ENCODE results near the gene ADGRA3.

ADGRA3 gene

DNA sequence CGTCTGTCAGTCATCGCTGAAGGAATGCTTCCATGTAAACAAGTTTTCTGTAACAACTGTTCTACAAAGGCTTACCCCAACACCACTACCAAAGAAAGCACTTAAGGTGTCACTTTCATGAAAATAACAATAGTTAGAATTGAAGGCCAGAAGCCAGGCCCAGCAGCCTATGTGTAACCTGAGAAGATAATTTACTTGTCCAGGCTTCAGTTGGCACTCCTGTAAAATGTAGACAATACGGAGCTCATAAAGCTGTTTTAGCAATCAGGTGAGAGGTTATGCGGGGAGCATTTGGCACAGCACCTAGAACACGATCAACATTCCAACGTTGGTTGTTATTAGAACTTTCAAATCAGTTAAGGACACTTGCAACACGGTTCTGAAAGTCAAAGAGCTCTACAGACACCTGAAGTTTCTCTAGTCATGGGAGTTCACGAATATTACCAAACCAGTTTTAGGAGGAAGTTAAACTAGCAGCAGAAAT, 15.7 kb downstream of the ADGRA3 start:
- H3K27ac Mint-ChIP-seq, result no peak overlapping the region
- H3K4me1 Mint-ChIP-seq (ENCODE audit: low read depth), result peaks cover 35% of the 10 kb centered on the region
- H3K27me3 Mint-ChIP-seq, result no peaks in the 10 kb centered on the region
- H3K36me3 Mint-ChIP-seq, result peaks cover 7% of the 10 kb centered on the region
- no peaks in the 10 kb centered on the region for H3K9me3 Mint-ChIP-seq (ENCODE audit: low read depth)
- no peak overlapping the region for H3K4me3 Mint-ChIP-seq

DNA sequence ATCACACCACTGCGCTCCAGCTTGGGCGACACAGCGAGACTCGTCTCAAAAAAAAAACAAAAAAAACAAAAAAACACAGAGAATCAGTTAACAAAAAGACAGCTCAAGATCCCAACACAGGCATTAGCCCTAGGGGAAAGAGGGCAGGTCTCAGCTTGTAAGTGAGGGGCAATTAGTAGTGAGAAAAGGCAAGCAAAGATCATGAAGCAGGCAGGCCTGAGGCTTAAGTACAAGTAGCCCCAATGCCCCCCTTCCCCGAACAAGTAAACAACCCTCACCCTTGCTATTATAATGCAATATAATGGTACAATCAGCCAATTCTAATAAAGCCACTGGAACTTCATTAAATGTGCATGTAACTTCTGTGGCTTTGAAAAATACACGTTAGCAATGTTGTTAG, 17.0 kb downstream of the ADGRA3 start:
- H3K36me3 Mint-ChIP-seq, result peaks cover 9% of the 10 kb centered on the region
- H3K27me3 Mint-ChIP-seq, result no peaks in the 10 kb centered on the region
- no peak overlapping the region for H3K4me3 Mint-ChIP-seq
- peak overlapping the region; percentile 59 for H3K27ac Mint-ChIP-seq
- peaks cover 28% of the 10 kb centered on the region for H3K4me1 Mint-ChIP-seq (ENCODE audit: low read depth)
- no peaks in the 10 kb centered on the region for H3K9me3 Mint-ChIP-seq (ENCODE audit: low read depth)

DNA sequence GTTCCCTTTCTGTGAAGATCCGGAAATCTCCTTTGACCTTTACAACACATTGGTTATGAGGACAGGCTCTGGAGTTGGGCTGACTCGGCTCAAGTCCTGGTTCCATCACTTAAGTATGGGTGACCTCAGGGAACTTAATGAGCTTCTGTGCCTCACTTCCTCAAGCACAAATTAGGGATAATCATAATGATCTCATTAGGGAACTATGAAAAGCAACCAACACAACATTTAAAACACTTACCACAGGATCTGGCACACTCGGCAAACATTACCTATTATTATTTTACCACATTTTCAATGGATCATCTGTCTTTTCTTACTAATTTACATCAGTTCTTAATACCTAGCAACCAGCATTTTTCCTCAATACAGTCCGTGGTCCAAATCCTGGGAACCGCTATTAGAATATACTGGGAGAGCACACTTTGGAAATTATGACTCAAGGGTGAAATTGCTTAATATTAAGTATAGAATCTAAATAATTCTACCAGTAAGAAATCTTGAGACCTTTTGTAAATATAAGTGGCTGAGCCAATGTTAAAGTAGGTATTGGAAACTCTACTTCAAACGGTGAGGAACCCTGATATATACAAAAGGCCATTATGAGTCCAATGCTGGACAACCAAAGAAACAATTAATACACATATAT, 19.6 kb downstream of the ADGRA3 start:
- H3K9me3 Mint-ChIP-seq (ENCODE audit: low read depth), result no peaks in the 10 kb centered on the region
- no peak overlapping the region for H3K4me3 Mint-ChIP-seq
- no peak overlapping the region for H3K27ac Mint-ChIP-seq
- H3K4me1 Mint-ChIP-seq (ENCODE audit: low read depth), result peaks cover 17% of the 10 kb centered on the region
- no peaks in the 10 kb centered on the region for H3K27me3 Mint-ChIP-seq
- peaks cover 9% of the 10 kb centered on the region for H3K36me3 Mint-ChIP-seq

DNA sequence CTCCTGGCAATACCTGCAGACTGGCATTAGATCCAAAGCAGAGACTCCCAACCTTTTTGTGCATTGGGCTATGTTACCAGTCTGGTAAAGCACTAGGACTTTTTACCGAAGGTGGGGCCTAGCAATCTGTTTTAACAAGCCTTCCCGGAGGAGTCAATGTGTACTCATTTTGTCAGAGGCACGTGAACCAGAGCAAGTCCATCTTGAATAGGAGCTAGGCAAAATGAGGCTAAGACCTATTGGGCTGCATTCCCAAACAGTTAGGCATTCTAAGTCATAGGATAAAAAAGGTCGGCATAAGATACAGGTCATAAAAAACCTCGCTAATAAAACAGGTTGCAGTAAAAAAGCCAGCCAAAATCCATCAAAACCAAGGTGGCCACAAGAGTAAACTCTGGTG, 22.3 kb downstream of the ADGRA3 start:
- Mint-ChIP-seq H3K4me3 (no peak overlapping the region), H3K9me3 (ENCODE audit: low read depth) (peaks cover 5% of the 10 kb centered on the region), H3K27me3 (no peaks in the 10 kb centered on the region)

DNA sequence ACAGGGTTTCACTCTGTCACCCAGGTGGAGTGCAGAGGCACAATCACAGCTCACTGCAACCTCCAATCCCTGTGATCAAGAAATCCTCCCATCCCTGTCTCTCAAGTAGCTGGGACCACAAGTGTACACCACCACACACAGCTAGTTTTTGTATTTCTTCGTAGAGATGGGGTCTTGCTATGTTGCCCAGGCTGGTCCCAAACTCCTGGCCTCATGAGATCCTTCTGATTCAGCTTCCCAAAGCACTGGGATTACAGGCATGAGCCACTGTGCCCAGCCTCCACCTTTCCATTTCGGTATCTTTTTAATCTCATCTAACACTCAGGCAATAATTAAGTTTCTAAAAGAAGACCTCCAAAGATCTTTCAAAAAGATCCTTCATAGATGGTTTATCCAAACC, 22.9 kb downstream of the ADGRA3 start:
- no peak overlapping the region for H3K27ac Mint-ChIP-seq
- H3K36me3 Mint-ChIP-seq, result peaks cover 7% of the 10 kb centered on the region
- H3K4me1 Mint-ChIP-seq (ENCODE audit: low read depth), result peaks cover 4% of the 10 kb centered on the region
- H3K9me3 Mint-ChIP-seq (ENCODE audit: low read depth), result peaks cover 5% of the 10 kb centered on the region
- H3K4me3 Mint-ChIP-seq, result no peak overlapping the region
- no peaks in the 10 kb centered on the region for H3K27me3 Mint-ChIP-seq

More for the DNA sequence above, 22.3 kb downstream of the ADGRA3 start:
- peaks cover 4% of the 10 kb centered on the region for H3K4me1 Mint-ChIP-seq (ENCODE audit: low read depth)
- no peak overlapping the region for H3K27ac Mint-ChIP-seq
- H3K36me3 Mint-ChIP-seq, result peaks cover 7% of the 10 kb centered on the region

DNA sequence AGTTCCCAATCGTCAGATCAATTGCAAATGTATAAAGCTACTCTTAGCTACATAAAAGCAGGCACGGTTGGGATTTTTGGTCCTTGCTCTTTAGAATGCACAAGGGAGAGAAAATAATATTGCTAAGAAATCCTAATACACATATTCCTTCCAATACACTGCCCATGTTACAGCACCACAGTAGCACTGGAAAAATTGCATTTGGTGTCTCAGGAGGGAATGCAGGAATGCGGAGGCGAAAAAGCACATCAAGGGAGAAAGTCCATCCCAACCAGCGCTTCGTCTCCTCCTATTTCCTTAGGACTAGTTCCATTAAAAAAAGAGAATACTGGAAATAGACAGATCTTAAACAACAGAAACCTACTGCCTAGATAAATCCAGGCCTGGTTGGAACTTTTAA, 23.9 kb downstream of the ADGRA3 start:
- Mint-ChIP-seq H3K27ac (no peak overlapping the region), H3K27me3 (no peaks in the 10 kb centered on the region), H3K36me3 (peaks cover 7% of the 10 kb centered on the region), H3K9me3 (ENCODE audit: low read depth) (peaks cover 5% of the 10 kb centered on the region), H3K4me3 (no peak overlapping the region), H3K4me1 (ENCODE audit: low read depth) (peaks cover 3% of the 10 kb centered on the region)

DNA sequence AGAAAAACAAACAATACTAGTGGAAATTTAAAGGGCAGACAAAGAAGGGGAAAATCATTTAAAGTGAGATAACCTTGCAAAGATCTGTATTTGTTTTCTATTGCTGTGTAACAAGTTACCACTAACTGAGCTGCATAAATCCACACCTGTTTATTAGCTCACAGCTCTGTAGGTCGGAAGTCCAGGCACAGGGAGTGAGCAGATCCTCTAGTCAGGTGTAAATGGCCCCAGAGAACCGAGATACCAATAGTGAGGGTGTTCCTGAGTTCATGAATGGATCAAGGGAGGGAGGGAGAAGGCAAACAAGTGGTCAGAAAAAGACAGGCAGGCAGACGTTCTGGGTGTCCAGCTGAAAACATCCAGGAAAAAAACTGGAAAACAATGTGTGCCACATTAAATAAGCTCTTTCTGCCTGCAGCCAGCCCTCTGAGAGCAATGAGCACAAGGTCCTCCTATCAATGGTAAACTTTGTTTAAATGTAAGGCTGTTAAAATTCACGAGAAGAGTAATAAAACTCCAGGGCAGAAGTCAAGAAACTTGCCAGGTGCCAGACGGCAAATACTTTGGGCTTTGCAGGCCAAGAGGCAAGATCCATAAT, 25.0 kb downstream of the ADGRA3 start:
- H3K27me3 Mint-ChIP-seq, result no peaks in the 10 kb centered on the region
- peaks cover 3% of the 10 kb centered on the region for H3K4me1 Mint-ChIP-seq (ENCODE audit: low read depth)
- peaks cover 5% of the 10 kb centered on the region for H3K9me3 Mint-ChIP-seq (ENCODE audit: low read depth)
- H3K36me3 Mint-ChIP-seq, result peaks cover 3% of the 10 kb centered on the region
- H3K27ac Mint-ChIP-seq, result no peak overlapping the region
- H3K4me3 Mint-ChIP-seq, result no peak overlapping the region

DNA sequence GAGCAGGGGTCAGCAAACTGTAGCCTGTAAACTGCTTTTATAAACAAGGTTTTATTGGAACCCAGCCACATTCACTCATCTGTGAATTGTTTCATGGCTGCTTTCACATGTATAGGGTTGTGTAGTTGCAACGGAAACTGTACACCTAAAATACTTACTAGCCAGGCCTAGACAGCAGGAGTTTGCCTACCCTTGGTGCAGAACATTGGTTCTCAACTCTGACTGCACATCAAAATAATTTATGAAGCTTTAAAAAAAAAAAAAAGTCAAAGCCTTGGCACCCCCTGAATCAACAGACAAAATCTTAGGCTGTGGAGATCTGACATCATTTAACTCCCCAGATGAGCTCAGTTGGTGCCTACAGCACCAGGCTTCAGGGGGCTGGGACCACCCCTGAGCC, 27.8 kb downstream of the ADGRA3 start:
- no peaks in the 10 kb centered on the region for H3K36me3 Mint-ChIP-seq
- H3K27me3 Mint-ChIP-seq, result no peaks in the 10 kb centered on the region
- H3K4me3 Mint-ChIP-seq, result no peak overlapping the region
- peaks cover 5% of the 10 kb centered on the region for H3K9me3 Mint-ChIP-seq (ENCODE audit: low read depth)
- H3K4me1 Mint-ChIP-seq (ENCODE audit: low read depth), result peaks cover 18% of the 10 kb centered on the region
- H3K27ac Mint-ChIP-seq, result no peak overlapping the region

DNA sequence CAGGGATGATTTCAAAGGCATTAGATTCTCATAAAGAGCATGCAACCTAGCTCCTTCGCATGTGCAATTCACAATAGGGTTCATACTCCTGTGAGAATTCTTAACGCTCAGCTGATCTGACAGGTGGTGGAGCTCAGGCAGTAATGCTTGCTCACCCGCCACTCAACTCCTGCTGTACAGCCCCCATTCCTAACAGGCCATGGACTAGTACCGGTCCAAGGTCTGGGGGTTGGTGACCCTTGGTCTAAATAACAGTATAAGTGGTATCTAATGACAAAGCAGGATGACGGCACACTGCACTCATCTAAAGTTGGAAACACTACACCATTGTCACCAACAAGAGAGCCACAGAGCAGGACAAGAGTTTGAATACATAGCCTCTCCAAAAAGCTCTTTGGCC, 28.5 kb downstream of the ADGRA3 start:
- H3K4me3 Mint-ChIP-seq, result no peak overlapping the region
- peaks cover 5% of the 10 kb centered on the region for H3K9me3 Mint-ChIP-seq (ENCODE audit: low read depth)
- H3K4me1 Mint-ChIP-seq (ENCODE audit: low read depth), result peaks cover 18% of the 10 kb centered on the region
- H3K27me3 Mint-ChIP-seq, result no peaks in the 10 kb centered on the region
- H3K36me3 Mint-ChIP-seq, result no peaks in the 10 kb centered on the region
- no peak overlapping the region for H3K27ac Mint-ChIP-seq

DNA sequence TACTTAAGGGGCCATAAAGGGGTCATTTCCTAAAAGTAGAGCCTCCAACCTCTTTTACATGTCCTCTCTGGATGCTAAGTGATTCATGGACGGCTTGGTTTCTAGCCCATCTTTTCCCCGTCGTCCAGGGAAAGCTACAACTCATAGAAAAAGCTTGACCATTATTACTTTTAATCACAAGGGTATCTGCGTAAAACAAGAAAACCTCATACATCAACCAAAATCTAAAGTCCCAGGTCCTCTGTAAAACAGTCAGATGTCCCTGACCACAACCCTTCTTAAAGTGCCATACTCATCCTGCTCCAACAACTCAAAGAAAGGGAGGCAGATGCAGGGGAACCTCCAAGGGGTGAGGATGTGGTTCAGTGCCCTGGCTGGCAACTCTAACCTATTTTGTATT, 29.6 kb downstream of the ADGRA3 start:
- Mint-ChIP-seq H3K9me3 (ENCODE audit: low read depth) (peaks cover 5% of the 10 kb centered on the region), H3K27me3 (no peaks in the 10 kb centered on the region), H3K36me3 (no peaks in the 10 kb centered on the region), H3K4me3 (no peak overlapping the region), H3K4me1 (ENCODE audit: low read depth) (peaks cover 21% of the 10 kb centered on the region), H3K27ac (no peak overlapping the region)

DNA sequence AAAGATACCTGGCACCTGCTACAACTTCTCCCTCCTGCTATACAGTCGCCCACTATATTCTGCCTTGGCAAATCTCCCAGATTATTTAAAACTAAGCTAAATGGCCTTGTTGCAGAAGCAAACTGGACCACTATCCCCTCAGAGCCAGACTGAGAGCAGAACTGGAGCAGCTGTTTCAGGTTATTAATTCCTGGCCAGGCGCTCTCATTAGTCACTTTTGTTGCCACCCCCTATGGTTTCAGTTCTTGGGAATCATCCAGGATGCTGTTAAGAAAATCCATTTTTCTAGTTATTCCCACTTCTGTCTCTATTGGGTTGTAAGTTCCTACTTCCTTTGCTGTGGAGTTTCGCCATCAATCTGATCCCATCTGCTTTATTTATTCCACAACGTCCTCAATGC, 30.1 kb downstream of the ADGRA3 start:
- H3K36me3 Mint-ChIP-seq, result no peaks in the 10 kb centered on the region
- no peak overlapping the region for H3K27ac Mint-ChIP-seq
- H3K4me3 Mint-ChIP-seq, result no peak overlapping the region
- peaks cover 25% of the 10 kb centered on the region for H3K4me1 Mint-ChIP-seq (ENCODE audit: low read depth)
- H3K9me3 Mint-ChIP-seq (ENCODE audit: low read depth), result peaks cover 5% of the 10 kb centered on the region
- no peaks in the 10 kb centered on the region for H3K27me3 Mint-ChIP-seq

DNA sequence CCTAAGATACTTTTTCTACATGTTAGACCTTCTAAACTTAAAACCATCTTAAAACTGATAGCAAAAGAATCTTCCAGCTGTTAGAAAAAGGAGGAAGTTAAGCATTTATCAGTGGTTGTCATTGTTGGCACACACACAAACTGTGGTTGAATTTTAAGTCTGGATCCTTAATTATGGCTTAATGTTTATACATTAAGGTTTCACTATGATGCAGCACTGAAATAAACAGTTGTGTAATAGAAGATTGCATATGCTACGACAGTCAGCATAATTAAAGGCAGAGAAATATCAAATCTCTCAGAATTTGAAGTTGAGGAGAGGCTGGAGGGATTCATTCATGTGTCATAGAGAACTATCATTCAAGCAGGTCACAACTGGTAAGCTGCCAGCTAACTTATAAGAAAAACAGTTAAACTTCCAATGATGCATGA, 32.3 kb downstream of the ADGRA3 start:
- Mint-ChIP-seq H3K36me3 (peaks cover 4% of the 10 kb centered on the region), H3K27ac (no peak overlapping the region), H3K27me3 (no peaks in the 10 kb centered on the region), H3K4me1 (ENCODE audit: low read depth) (peaks cover 28% of the 10 kb centered on the region), H3K4me3 (no peak overlapping the region), H3K9me3 (ENCODE audit: low read depth) (peaks cover under 1% of the 10 kb centered on the region)

DNA sequence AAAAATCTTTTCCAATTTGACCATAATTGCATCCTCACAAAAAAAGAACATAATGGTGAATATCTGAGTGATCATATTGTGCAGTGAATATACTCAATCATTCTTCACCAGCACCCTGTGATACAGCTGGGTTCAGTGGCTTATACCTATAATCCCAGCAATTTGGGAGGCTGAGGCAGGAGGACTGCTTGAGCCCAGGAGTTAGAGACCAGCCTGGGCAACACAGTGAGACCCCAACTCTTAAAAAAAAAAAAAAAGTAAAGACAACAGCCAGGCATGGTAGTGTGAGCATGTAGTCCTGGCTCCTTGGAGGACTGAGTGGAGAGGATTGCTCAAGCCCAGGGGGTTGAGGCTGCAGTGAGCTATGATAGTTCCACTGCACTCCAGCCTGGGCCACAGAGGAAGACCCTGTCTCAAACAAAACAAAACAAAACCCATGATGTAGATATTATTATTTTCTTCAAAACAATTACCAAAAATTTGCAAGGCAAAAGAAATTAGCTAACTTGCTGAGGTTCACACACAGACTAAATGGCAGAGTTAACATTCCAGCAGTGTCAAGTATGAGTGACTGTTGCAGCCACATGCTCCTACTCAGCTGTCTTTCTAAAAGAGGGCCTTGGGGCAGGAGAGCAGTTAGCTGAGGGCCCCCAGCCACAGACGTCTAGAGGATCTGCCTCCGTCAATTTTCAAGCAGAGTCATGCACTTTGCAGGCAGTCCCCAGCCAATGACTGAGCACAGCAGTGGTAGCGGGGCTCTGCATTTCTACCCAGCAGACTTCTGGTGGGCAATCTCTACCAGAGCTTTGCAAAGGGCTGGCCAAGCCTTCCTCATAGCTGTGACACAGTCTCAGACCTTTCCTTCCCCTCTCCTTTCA, 33.4 kb downstream of the ADGRA3 start:
- Mint-ChIP-seq H3K36me3 (peaks cover 5% of the 10 kb centered on the region), H3K27ac (no peak overlapping the region), H3K27me3 (no peaks in the 10 kb centered on the region), H3K4me1 (ENCODE audit: low read depth) (peaks cover 31% of the 10 kb centered on the region), H3K9me3 (ENCODE audit: low read depth) (no peaks in the 10 kb centered on the region), H3K4me3 (no peak overlapping the region)

DNA sequence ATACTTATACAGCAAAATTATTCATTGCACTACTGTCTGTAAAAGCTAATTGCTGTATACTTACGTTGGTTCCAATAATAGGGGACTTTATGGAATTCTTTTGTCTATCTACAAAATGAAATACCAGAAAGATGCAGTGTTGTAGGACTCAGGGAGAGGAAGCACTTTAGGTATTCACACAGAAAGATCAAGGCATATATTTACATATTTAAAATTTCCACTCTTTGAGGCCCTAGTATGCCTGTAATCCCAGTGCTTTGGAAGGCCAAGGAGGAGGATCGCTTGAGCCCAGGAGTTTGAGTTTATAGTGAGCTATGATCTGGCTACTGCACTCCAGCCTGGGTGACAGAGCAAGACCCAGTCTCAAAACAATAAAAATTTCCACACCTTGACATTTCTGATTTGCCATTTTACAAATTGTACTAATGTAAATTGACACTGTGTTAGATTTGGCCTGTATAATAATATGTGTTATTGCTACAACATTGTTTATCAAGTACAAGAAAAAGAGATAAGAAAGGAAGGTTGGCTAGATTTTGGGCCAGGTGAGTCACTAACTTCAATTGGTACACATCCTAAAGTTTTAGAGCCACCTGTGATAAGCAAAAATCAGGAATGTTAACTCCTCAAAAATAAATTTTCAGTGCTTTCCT, 35.1 kb downstream of the ADGRA3 start:
- Mint-ChIP-seq H3K4me3 (no peak overlapping the region), H3K36me3 (peaks cover 5% of the 10 kb centered on the region), H3K4me1 (ENCODE audit: low read depth) (peaks cover 29% of the 10 kb centered on the region), H3K27ac (no peak overlapping the region), H3K27me3 (no peaks in the 10 kb centered on the region), H3K9me3 (ENCODE audit: low read depth) (no peaks in the 10 kb centered on the region)

DNA sequence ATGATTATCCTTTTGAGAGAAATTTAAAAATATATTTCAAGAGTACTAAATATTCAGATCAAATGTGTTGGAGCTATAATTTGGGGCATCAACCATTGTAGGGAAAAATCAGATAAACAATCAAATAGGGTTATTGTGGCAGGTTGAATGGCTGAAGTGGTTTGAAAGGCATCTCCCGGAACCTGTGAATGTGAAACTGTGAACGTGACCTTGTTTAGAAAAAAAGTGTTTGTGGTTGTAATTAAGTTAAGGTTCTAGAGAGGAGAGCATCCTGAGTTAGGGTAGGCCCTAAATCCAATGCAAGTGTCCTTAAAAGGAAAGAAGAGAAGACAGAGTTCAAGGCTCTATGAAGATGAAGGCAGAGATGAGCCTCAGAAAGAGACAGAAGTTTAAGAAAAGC, 37.4 kb downstream of the ADGRA3 start:
- no peak overlapping the region for H3K4me3 Mint-ChIP-seq
- no peak overlapping the region for H3K27ac Mint-ChIP-seq

More for the DNA sequence above, 37.4 kb downstream of the ADGRA3 start:
- H3K36me3 Mint-ChIP-seq, result peaks cover 5% of the 10 kb centered on the region
- no peaks in the 10 kb centered on the region for H3K9me3 Mint-ChIP-seq (ENCODE audit: low read depth)
- peaks cover 16% of the 10 kb centered on the region for H3K4me1 Mint-ChIP-seq (ENCODE audit: low read depth)
- no peaks in the 10 kb centered on the region for H3K27me3 Mint-ChIP-seq

Measured in activated naive CD8-positive, alpha-beta T cell (primary cell).